ENCODE data around the gene TMEM39A. TPM values are rescaled to one million over a fixed set of nuclear protein-coding genes. Genes with fewer than 3 reads are reported as not detected.

Gene TMEM39A
- polyA plus RNA-seq (2012; ENCODE audit: missing spikeins) = 15.3 TPM

GRCh38 chr3:119463171-119464169 lies at the start of gene TMEM39A:
TSS of gene TMEM39A (minus strand) at chr3:119463615. CDS start at chr3:119462074, 1,541 bp downstream.
- TF ChIP-seq POLR2A (IDR thresholded peaks at IDR 0.05; ENCODE audit: low read depth, low read length) (peak; percentile 93), TAF1 (IDR thresholded peaks at IDR 0.05; ENCODE audit: borderline replicate concordance, low read depth, low read length) (peak; percentile 91), POLR2AphosphoS5 (IDR thresholded peaks at IDR 0.05; ENCODE audit: low read depth, low read length) (peak; percentile 97)
- peak; percentile 95 for DNase-seq (ENCODE audit: insufficient read length)
- FAIRE-seq = peak; percentile 100

GRCh38 chr3:119510690-119511089 lies 47.3 kb upstream of the TMEM39A start:
- TF ChIP-seq POLR2AphosphoS5 (IDR thresholded peaks at IDR 0.05; ENCODE audit: low read depth, low read length) (no peak), POLR2A (IDR thresholded peaks at IDR 0.05; ENCODE audit: low read depth, low read length) (no peak)
- FAIRE-seq (no peak), DNase-seq (ENCODE audit: insufficient read length) (no peak)

- TF ChIP-seq TAF1 (IDR thresholded peaks at IDR 0.05; ENCODE audit: borderline replicate concordance, low read depth, low read length) (no peak), POLR2AphosphoS5 (IDR thresholded peaks at IDR 0.05; ENCODE audit: low read depth, low read length) (no peak), POLR2A (IDR thresholded peaks at IDR 0.05; ENCODE audit: low read depth, low read length) (no peak)
- DNase-seq (ENCODE audit: insufficient read length) (no peak), FAIRE-seq (peak; percentile 69)
These were observed 44.9 kb upstream of the TMEM39A start for GRCh38 chr3:119508172-119508845.

- TF ChIP-seq TAF1 (IDR thresholded peaks at IDR 0.05; ENCODE audit: borderline replicate concordance, low read depth, low read length) (no peak), POLR2AphosphoS5 (IDR thresholded peaks at IDR 0.05; ENCODE audit: low read depth, low read length) (no peak), POLR2A (IDR thresholded peaks at IDR 0.05; ENCODE audit: low read depth, low read length) (no peak)
- no peak for FAIRE-seq
- no peak for DNase-seq (ENCODE audit: insufficient read length)
These were observed 44.0 kb upstream of the TMEM39A start for GRCh38 chr3:119507404-119507803.

- TF ChIP-seq POLR2A (IDR thresholded peaks at IDR 0.05; ENCODE audit: low read depth, low read length) (no peak), TAF1 (IDR thresholded peaks at IDR 0.05; ENCODE audit: borderline replicate concordance, low read depth, low read length) (no peak), POLR2AphosphoS5 (IDR thresholded peaks at IDR 0.05; ENCODE audit: low read depth, low read length) (no peak)
- DNase-seq (ENCODE audit: insufficient read length) (no peak), FAIRE-seq (peak; percentile 14)
These were observed 43.2 kb upstream of the TMEM39A start for GRCh38 chr3:119506631-119507030.

GRCh38 chr3:119500901-119501300 lies 37.5 kb upstream of the TMEM39A start:
- FAIRE-seq = no peak
- DNase-seq (ENCODE audit: insufficient read length) = no peak
- TF ChIP-seq TAF1 (IDR thresholded peaks at IDR 0.05; ENCODE audit: borderline replicate concordance, low read depth, low read length) (no peak), POLR2A (IDR thresholded peaks at IDR 0.05; ENCODE audit: low read depth, low read length) (no peak), POLR2AphosphoS5 (IDR thresholded peaks at IDR 0.05; ENCODE audit: low read depth, low read length) (no peak)

- FAIRE-seq (no peak), DNase-seq (ENCODE audit: insufficient read length) (no peak)
- TF ChIP-seq POLR2A (IDR thresholded peaks at IDR 0.05; ENCODE audit: low read depth, low read length) = no peak
These were observed 36.9 kb upstream of the TMEM39A start for GRCh38 chr3:119500265-119500664.

GRCh38 chr3:119498186-119499011 lies 35.0 kb upstream of the TMEM39A start, which contains the start of gene TIMMDC1:
TSS of gene TIMMDC1 (plus strand) at chr3:119498547. CDS start at chr3:119498734, 187 bp downstream.
- peak; percentile 92 for DNase-seq (ENCODE audit: insufficient read length)
- TF ChIP-seq POLR2AphosphoS5 (IDR thresholded peaks at IDR 0.05; ENCODE audit: low read depth, low read length) = peak; percentile 96
- peak; percentile 91 for TF ChIP-seq POLR2A (IDR thresholded peaks at IDR 0.05; ENCODE audit: low read depth, low read length)
- peak; percentile 89 for TF ChIP-seq TAF1 (IDR thresholded peaks at IDR 0.05; ENCODE audit: borderline replicate concordance, low read depth, low read length)
- FAIRE-seq = peak; percentile 97

- no peak for DNase-seq (ENCODE audit: insufficient read length)
- no peak for FAIRE-seq
- TF ChIP-seq POLR2AphosphoS5 (IDR thresholded peaks at IDR 0.05; ENCODE audit: low read depth, low read length) (no peak), POLR2A (IDR thresholded peaks at IDR 0.05; ENCODE audit: low read depth, low read length) (no peak), TAF1 (IDR thresholded peaks at IDR 0.05; ENCODE audit: borderline replicate concordance, low read depth, low read length) (no peak)
These were observed 34.4 kb upstream of the TMEM39A start for GRCh38 chr3:119497820-119498185.

GRCh38 chr3:119494597-119494996 lies 31.2 kb upstream of the TMEM39A start:
- DNase-seq (ENCODE audit: insufficient read length) (no peak), FAIRE-seq (no peak)
- TF ChIP-seq POLR2AphosphoS5 (IDR thresholded peaks at IDR 0.05; ENCODE audit: low read depth, low read length) = no peak
- TF ChIP-seq TAF1 (IDR thresholded peaks at IDR 0.05; ENCODE audit: borderline replicate concordance, low read depth, low read length) = no peak
- TF ChIP-seq POLR2A (IDR thresholded peaks at IDR 0.05; ENCODE audit: low read depth, low read length) = no peak

GRCh38 chr3:119492810-119493209 lies 29.4 kb upstream of the TMEM39A start:
- no peak for TF ChIP-seq POLR2AphosphoS5 (IDR thresholded peaks at IDR 0.05; ENCODE audit: low read depth, low read length)
- TF ChIP-seq TAF1 (IDR thresholded peaks at IDR 0.05; ENCODE audit: borderline replicate concordance, low read depth, low read length) = no peak
- TF ChIP-seq POLR2A (IDR thresholded peaks at IDR 0.05; ENCODE audit: low read depth, low read length) = no peak
- DNase-seq (ENCODE audit: insufficient read length) = no peak
- no peak for FAIRE-seq

All from GM12892 (cell line).